Left ventricle myocardium inferior (tissue), 1 donor: Measurements from ENCODE around the gene ZNF300. TPM values are rescaled to one million over a fixed set of nuclear protein-coding genes. Genes with fewer than 3 reads are reported as not detected.
"Not testable (repeated sequence)": the region's sequence is repeated elsewhere in the genome, so short reads cannot be mapped to it uniquely, and the experiment has no call there.

Experiments used
- DNase-seq: peaks from one replicate; pipeline ENCODE4 v3.0.0-alpha.2; 2020
- H3K27ac ChIP-seq: fragments of 200-600 bp; replicated peaks from 2 replicates; pipeline ENCODE4 v1.8.0; 2021
- H3K27me3 ChIP-seq: fragments of 200-600 bp; 2 replicates; pipeline ENCODE4 v1.8.0; 2021; ENCODE audit warnings: low read depth
- H3K36me3 ChIP-seq: fragments of 200-600 bp; 2 replicates; pipeline ENCODE4 v1.8.0; 2021
- H3K4me1 ChIP-seq: fragments of 200-600 bp; 2 replicates; pipeline ENCODE4 v1.8.0; 2021
- H3K4me3 ChIP-seq: fragments of 200-600 bp; 2 replicates; pipeline ENCODE4 v1.8.0; 2021; ENCODE audit warnings: mild to moderate bottlenecking, moderate library complexity
- H3K9me3 ChIP-seq: fragments of 200-600 bp; replicated peaks from 2 replicates; pipeline ENCODE4 v1.8.0; 2021
- intact Hi-C: fragments of 100-400 bp; cut with micrococcal nuclease; formaldehyde crosslinking; loops from one replicate; pipeline ENCODE4 v1.11.0; 2022
- total RNA-seq: library from RNA; stranded (reverse); fragmentation: NEBNext Ultra II Directional; extraction: Animal tissue kit (Norgen Biotek cat#: 25700); gene quantifications from one replicate; pipeline ENCODE4 v1.2.1, GENCODE V29; 2021
- TF ChIP-seq, protein P1 (sequence below): fragments of 200-600 bp; IDR thresholded peaks from 2 replicates; pipeline ENCODE4 v1.8.0; 2021; ENCODE audit warnings: antibody characterized with exemption, mild to moderate bottlenecking, borderline replicate concordance
- donor health status: DM: no; HTN: yes; CAD: no; lungs with severe emphysema.

ZNF300 gene
- total RNA-seq, 1 donor from 2014 or later, result 1.1 TPM

- Histone ChIP-seq H3K27ac (no peak overlapping the region), H3K4me1 (no peaks in the 10 kb centered on the region), H3K36me3 (peaks cover 69% of the 10 kb centered on the region), H3K9me3 (peaks cover 100% of the 10 kb centered on the region), H3K27me3 (no peaks in the 10 kb centered on the region), H3K4me3 (no peak overlapping the region)
- DNase-seq, result no peak
- TF ChIP-seq, protein P1, sequence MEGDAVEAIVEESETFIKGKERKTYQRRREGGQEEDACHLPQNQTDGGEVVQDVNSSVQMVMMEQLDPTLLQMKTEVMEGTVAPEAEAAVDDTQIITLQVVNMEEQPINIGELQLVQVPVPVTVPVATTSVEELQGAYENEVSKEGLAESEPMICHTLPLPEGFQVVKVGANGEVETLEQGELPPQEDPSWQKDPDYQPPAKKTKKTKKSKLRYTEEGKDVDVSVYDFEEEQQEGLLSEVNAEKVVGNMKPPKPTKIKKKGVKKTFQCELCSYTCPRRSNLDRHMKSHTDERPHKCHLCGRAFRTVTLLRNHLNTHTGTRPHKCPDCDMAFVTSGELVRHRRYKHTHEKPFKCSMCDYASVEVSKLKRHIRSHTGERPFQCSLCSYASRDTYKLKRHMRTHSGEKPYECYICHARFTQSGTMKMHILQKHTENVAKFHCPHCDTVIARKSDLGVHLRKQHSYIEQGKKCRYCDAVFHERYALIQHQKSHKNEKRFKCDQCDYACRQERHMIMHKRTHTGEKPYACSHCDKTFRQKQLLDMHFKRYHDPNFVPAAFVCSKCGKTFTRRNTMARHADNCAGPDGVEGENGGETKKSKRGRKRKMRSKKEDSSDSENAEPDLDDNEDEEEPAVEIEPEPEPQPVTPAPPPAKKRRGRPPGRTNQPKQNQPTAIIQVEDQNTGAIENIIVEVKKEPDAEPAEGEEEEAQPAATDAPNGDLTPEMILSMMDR, result no peak
- intact Hi-C loops, result no loop called here
Observed at GRCh38 chr5:150895431-150896428, 9.1 kb downstream of the ZNF300 start.

GRCh38 chr5:150879358-150879757 is 25.4 kb downstream of the ZNF300 start:
- H3K4me3 ChIP-seq, result no peak overlapping the region
- no peak overlapping the region for H3K27ac ChIP-seq
- no peaks in the 10 kb centered on the region for H3K4me1 ChIP-seq
- no peak for DNase-seq
- TF ChIP-seq, protein P1, result no peak
- no peaks in the 10 kb centered on the region for H3K27me3 ChIP-seq
- peaks cover 84% of the 10 kb centered on the region for H3K9me3 ChIP-seq
- H3K36me3 ChIP-seq, result no peaks in the 10 kb centered on the region
- intact Hi-C loops, result no loop called here

GRCh38 chr5:150862070-150862469 is 42.7 kb downstream of the ZNF300 start:
- H3K27me3 ChIP-seq, result no peaks in the 10 kb centered on the region
- TF ChIP-seq, protein P1, result no peak
- DNase-seq, result no peak
- H3K9me3 ChIP-seq, result peaks cover 50% of the 10 kb centered on the region
- no peak overlapping the region for H3K4me3 ChIP-seq
- no peaks in the 10 kb centered on the region for H3K4me1 ChIP-seq
- H3K36me3 ChIP-seq, result no peaks in the 10 kb centered on the region
- intact Hi-C loops, result no loop called here
- no peak overlapping the region for H3K27ac ChIP-seq

GRCh38 chr5:150860246-150860821 is 44.4 kb downstream of the ZNF300 start:
- Histone ChIP-seq H3K4me3 (no peak overlapping the region), H3K27me3 (no peaks in the 10 kb centered on the region), H3K27ac (no peak overlapping the region), H3K4me1 (no peaks in the 10 kb centered on the region), H3K9me3 (peaks cover 33% of the 10 kb centered on the region), H3K36me3 (no peaks in the 10 kb centered on the region)
- TF ChIP-seq, protein P1, result no peak
- DNase-seq, result no peak
- intact Hi-C loops, result no loop called here

- H3K9me3 ChIP-seq, DNase-seq, H3K27me3 ChIP-seq, H3K4me3 ChIP-seq, intact Hi-C loops, H3K36me3 ChIP-seq, H3K4me1 ChIP-seq, H3K27ac ChIP-seq: not testable (repeated sequence)
Observed at GRCh38 chr5:150856700-150857099, 48.1 kb downstream of the ZNF300 start.

- no peaks in the 10 kb centered on the region for H3K9me3 ChIP-seq
- H3K36me3 ChIP-seq, result no peaks in the 10 kb centered on the region
- TF ChIP-seq, protein P1, result no peak
- H3K27me3 ChIP-seq, result no peaks in the 10 kb centered on the region
- H3K27ac ChIP-seq, result no peak overlapping the region
- DNase-seq, result no peak
- intact Hi-C loops, result no loop called here
- no peaks in the 10 kb centered on the region for H3K4me1 ChIP-seq
- no peak overlapping the region for H3K4me3 ChIP-seq
Observed at GRCh38 chr5:150853561-150853960, 51.2 kb downstream of the ZNF300 start.
